Fibroblast of pulmonary artery (primary cell): ENCODE measurements around the gene ATRN.

ENCODE experiments used
- DNase-seq: peaks from one replicate; pipeline ENCODE4 v3.0.0-alpha.2; 2010; ENCODE audit warnings: low read depth
- H3K4me3 ChIP-seq: replicated peaks from 2 replicates; pipeline ENCODE4 v1.5.1; 2011; ENCODE audit warnings: low read depth, mild to moderate bottlenecking, control low read depth, low read length, moderate library complexity
- TF ChIP-seq, protein P1 (sequence below): IDR thresholded peaks from 2 replicates; pipeline ENCODE4 v1.5.1; 2011; ENCODE audit warnings: mild to moderate bottlenecking, control low read depth, low read length, inconsistent platforms; ENCODE audit errors: missing control alignments

The ATRN gene

GRCh38 chr20:3477861-3478544 is 7.2 kb downstream of the ATRN start:
- DNase-seq: no peak
- TF ChIP-seq, protein P1, sequence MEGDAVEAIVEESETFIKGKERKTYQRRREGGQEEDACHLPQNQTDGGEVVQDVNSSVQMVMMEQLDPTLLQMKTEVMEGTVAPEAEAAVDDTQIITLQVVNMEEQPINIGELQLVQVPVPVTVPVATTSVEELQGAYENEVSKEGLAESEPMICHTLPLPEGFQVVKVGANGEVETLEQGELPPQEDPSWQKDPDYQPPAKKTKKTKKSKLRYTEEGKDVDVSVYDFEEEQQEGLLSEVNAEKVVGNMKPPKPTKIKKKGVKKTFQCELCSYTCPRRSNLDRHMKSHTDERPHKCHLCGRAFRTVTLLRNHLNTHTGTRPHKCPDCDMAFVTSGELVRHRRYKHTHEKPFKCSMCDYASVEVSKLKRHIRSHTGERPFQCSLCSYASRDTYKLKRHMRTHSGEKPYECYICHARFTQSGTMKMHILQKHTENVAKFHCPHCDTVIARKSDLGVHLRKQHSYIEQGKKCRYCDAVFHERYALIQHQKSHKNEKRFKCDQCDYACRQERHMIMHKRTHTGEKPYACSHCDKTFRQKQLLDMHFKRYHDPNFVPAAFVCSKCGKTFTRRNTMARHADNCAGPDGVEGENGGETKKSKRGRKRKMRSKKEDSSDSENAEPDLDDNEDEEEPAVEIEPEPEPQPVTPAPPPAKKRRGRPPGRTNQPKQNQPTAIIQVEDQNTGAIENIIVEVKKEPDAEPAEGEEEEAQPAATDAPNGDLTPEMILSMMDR: no peak
- H3K4me3 ChIP-seq: no peak overlapping the region

GRCh38 chr20:3479025-3479424 is 8.2 kb downstream of the ATRN start:
- no peak for DNase-seq
- TF ChIP-seq, protein P1: no peak
- no peak overlapping the region for H3K4me3 ChIP-seq

GRCh38 chr20:3479759-3480615 is 9.2 kb downstream of the ATRN start:
- no peak overlapping the region for H3K4me3 ChIP-seq
- TF ChIP-seq, protein P1: no peak
- DNase-seq: no peak

- TF ChIP-seq, protein P1: no peak
- DNase-seq: no peak
- H3K4me3 ChIP-seq: no peak overlapping the region
Observed at GRCh38 chr20:3483309-3483708, 12.5 kb downstream of the ATRN start.

DNA sequence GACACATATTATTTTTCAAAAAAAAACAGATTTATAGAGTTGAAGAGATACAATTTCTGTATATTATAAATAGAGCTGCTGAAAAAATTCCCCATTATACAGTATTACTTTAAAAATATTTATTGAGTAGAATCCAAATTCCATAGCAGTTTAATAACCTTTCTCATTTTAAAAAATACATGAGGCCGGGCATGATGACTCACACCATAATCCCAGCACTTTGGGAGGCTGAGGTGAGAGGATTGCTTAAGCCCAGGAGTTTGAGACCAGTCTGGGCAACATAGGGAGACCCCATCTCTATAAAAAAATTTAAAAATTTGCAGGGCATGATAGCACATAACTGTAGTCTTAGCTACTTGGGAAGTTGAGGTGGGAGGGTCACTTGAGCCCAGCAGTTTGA is 13.0 kb downstream of the ATRN start:
- peak; percentile 19 for DNase-seq
- no peak overlapping the region for H3K4me3 ChIP-seq

GRCh38 chr20:3485913-3486312 is 15.1 kb downstream of the ATRN start:
- TF ChIP-seq, protein P1: no peak
- H3K4me3 ChIP-seq: no peak overlapping the region
- no peak for DNase-seq

More for the DNA sequence above, 13.0 kb downstream of the ATRN start:
- TF ChIP-seq, protein P1: no peak

- TF ChIP-seq, protein P1: no peak
- DNase-seq: no peak
- no peak overlapping the region for H3K4me3 ChIP-seq
Observed at GRCh38 chr20:3486850-3487249, 16.0 kb downstream of the ATRN start.
